ENCODE results near the gene MCC.

The MCC gene

GRCh38 chr5:113373426-113373825, 114.8 kb downstream of the MCC start:
- DNase-seq (ENCODE audit: low read depth in 1 of 2, low spot score in 1 of 2), result no peak

- no peak for DNase-seq (ENCODE audit: low read depth in 1 of 2, low spot score in 1 of 2)
These were observed 116.5 kb downstream of the MCC start for GRCh38 chr5:113371721-113372196.

GRCh38 chr5:113367586-113367985, 120.7 kb downstream of the MCC start:
- no peak for DNase-seq (ENCODE audit: low read depth in 1 of 2, low spot score in 1 of 2)

GRCh38 chr5:113364466-113364865, 123.8 kb downstream of the MCC start:
- DNase-seq (ENCODE audit: low read depth in 1 of 2, low spot score in 1 of 2), result no peak

GRCh38 chr5:113361701-113362100, 126.6 kb downstream of the MCC start:
- DNase-seq (ENCODE audit: low read depth in 1 of 2, low spot score in 1 of 2), result no peak

- no peak for DNase-seq (ENCODE audit: low read depth in 1 of 2, low spot score in 1 of 2)
These were observed 128.8 kb downstream of the MCC start for GRCh38 chr5:113359419-113359818.

- DNase-seq (ENCODE audit: low read depth in 1 of 2, low spot score in 1 of 2), result no peak
These were observed 129.6 kb downstream of the MCC start for GRCh38 chr5:113358696-113359095.

- DNase-seq (ENCODE audit: low read depth in 1 of 2, low spot score in 1 of 2), result no peak
These were observed 130.4 kb downstream of the MCC start for GRCh38 chr5:113357696-113358476.

- no peak for DNase-seq (ENCODE audit: low read depth in 1 of 2, low spot score in 1 of 2)
These were observed 131.8 kb downstream of the MCC start for GRCh38 chr5:113356487-113356886.

- no peak for DNase-seq (ENCODE audit: low read depth in 1 of 2, low spot score in 1 of 2)
These were observed 134.2 kb downstream of the MCC start for GRCh38 chr5:113354055-113354454.

GRCh38 chr5:113347572-113347971, 140.7 kb downstream of the MCC start:
- no peak for DNase-seq (ENCODE audit: low read depth in 1 of 2, low spot score in 1 of 2)

GRCh38 chr5:113344973-113345940, 143.0 kb downstream of the MCC start:
- DNase-seq (ENCODE audit: low read depth in 1 of 2, low spot score in 1 of 2), result no peak

- DNase-seq (ENCODE audit: low read depth in 1 of 2, low spot score in 1 of 2), result no peak
These were observed 144.9 kb downstream of the MCC start for GRCh38 chr5:113343343-113343742.

- no peak for DNase-seq (ENCODE audit: low read depth in 1 of 2, low spot score in 1 of 2)
These were observed 147.7 kb downstream of the MCC start for GRCh38 chr5:113340537-113340936.

- DNase-seq (ENCODE audit: low read depth in 1 of 2, low spot score in 1 of 2), result no peak
These were observed 149.6 kb downstream of the MCC start for GRCh38 chr5:113338628-113339027.

- no peak for DNase-seq (ENCODE audit: low read depth in 1 of 2, low spot score in 1 of 2)
These were observed 150.5 kb downstream of the MCC start for GRCh38 chr5:113337515-113338415.

- no peak for DNase-seq (ENCODE audit: low read depth in 1 of 2, low spot score in 1 of 2)
These were observed 151.3 kb downstream of the MCC start for GRCh38 chr5:113336975-113337374.

GRCh38 chr5:113333411-113333810, 154.8 kb downstream of the MCC start:
- DNase-seq (ENCODE audit: low read depth in 1 of 2, low spot score in 1 of 2), result no peak

GRCh38 chr5:113331209-113331551, 157.1 kb downstream of the MCC start:
- no peak for DNase-seq (ENCODE audit: low read depth in 1 of 2, low spot score in 1 of 2)

GRCh38 chr5:113330533-113331208, 157.6 kb downstream of the MCC start:
- DNase-seq (ENCODE audit: low read depth in 1 of 2, low spot score in 1 of 2), result no peak

Data from stimulated activated CD4-positive, alpha-beta T cell treated with anti-CD3 and anti-CD28 coated beads, Interleukin-15, amount 100 ng/mL, for 1 hour (primary cell).